Kidney tubule cell (primary cell): ENCODE data around the gene CCDC71L.

Experiments
- DNase-seq: peaks from one replicate; pipeline ENCODE4 v3.0.0-alpha.2; 2018; ENCODE audit warnings: low spot score

The CCDC71L gene

DNA sequence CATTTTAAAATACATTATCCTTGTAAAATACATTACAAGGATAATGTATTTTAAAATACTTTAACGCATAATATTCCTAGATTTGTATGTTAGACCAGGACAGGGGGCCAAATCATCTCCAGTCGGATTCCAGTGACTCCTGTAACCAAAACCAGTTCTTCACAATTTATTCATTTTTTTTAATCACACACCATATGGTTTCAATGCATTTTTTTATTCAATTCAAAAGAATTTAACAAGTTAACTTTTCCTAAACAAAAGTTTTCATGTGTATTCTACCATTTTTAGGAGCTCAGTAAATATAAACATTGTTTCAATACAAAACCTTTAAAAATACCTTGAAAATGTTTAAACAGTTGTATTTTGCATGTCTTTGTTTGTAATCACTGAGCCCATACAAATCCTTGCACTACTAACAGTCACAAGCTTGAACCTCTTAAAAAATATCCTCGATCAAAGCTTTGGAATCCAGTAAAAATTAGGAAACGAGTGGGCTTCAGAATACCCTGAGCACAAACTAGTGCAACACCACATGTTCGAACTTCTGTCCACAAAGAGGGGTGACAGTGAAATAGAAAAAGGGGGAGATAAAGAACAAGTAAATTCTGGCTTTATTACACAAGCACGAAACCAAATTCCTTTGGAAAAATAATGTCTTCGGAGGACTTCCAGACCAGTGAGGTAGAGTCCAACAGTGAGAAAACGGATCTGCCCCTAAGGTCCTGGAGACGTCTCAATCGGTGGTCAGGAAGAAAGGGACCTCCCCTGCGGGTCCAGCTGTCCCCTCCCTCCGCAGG, 1.6 kb downstream of the CCDC71L start:
- DNase-seq = no peak

DNA sequence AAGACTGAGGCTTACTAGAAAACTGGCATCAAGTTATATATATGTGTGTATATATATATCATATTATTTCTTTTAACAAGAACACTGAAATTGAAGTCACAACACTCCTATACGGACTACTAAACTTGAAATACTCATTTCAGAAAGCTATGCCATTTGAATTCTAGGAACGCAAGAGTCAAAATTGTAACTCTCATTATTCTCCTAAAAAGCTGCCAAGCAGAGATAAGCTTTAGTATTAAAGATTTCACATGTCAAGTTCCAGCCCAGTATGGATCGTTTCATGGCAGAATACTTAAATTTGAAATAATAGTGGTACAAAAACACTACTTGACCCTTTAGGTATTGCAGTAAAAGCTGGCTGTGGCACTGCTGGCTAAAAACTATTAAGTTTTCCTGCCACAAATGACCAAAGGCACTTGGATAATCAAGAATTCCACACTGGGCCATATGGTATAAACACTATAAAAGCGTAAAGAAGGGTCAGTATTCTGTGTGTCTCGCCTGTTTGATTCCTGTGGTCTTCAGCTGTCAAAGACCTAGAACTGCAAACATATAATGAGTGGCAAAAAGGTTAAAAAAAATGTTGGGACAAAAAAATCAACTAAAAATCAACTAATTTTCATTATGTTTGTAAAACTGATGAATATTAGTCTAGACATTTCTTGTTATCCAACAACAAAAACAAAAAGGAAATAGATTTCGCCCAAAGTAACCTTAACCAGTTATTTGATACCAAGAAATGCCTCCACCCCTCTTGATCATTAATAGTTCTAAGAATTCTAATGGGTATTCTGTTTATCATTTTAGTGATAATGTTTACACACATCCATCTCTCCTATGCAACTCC, 2.4 kb downstream of the CCDC71L start:
- DNase-seq = no peak

DNA sequence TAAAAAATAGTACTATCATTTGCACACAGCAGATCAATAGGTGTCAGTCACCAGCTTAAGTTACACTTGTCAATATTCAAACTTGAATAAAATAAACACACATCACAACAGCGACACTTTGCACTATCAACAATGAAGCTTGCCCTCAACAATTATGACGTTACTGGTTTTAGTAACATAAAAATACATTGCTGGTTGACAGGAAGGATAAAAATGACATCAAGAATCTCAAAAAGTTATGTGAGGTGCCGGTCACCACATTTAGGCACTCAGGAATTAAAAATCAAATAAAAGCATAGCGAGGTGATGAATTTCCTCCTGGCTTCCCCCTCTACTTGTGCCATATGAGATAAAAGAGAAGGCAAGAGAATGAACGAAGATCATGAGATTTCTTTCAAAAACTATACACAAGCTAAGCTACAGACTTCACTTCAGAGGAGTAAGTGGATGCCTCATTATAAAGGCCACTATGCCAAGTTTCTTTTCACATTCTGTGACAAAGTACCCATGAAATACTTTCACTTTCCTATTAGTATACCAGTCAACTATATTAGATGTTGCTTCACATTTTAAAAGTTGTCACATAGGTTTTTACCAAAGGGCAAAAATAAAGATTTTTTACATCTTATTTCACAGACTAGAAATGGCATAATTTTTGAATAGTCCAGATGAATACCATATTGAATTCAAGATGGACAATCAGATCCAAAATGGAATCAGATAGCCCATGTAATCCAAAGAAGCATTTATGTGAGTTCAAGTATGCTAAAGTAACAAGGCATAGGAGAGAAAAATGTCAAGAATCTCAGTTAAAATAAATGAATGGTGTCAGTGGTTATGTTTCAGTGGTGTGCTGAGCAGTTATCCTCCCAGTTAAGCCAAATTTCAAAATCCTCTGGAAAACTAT, 3.6 kb downstream of the CCDC71L start:
- peak; percentile 29 for DNase-seq

DNA sequence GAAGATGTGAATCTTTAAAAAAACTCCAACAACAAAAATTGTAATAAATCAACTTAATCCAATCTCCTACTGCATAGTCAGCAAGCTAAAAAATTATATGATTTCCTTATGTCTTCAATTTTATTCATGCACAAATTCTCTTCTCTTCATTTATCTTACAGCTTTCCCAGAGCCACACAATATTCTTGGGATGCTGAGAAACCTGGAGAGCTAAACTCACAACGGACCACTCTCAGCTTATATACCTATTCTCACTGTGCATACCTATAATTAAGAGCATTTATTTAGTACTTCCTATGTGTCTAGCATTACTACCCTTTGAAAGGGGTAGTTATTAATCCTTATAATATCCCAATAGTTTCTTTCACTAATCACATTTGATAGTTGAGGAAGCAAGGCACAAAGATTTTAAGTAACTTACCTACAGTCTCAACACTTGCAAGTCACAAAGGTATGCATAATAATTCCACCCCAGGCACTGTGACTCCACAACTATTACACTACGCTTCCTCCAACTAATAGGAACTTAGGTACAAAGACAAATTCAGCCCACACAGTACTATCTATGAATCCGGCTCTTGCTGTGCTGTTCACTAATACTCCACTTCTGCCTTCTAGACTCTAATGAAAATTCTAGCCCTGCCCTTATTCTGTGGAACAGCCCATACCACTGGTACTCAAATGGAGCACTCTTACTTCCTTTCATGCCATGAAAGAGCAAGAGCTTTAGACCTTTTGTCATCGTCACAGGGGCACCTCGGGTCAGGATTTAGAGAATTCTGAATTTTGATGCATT, 5.1 kb downstream of the CCDC71L start:
- no peak for DNase-seq

DNA sequence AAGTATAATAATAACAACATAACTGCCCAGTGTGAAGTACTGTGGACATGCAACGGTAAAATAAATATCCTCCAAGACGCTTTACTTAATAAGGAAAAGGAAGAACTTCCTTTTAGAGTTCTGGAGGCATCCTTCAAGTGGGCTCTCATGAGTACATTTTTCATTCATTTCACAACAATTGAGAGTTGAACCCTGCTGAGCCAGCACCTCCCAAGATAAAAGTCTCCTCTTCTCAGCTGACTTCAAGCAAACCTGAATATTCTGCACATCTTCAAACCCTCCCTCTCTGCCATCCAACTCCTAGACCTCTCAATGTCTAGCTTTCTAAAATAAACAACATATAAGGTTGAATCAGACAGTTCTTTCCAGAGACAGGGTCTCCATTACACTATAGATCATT, 7.5 kb downstream of the CCDC71L start:
- DNase-seq = no peak

DNA sequence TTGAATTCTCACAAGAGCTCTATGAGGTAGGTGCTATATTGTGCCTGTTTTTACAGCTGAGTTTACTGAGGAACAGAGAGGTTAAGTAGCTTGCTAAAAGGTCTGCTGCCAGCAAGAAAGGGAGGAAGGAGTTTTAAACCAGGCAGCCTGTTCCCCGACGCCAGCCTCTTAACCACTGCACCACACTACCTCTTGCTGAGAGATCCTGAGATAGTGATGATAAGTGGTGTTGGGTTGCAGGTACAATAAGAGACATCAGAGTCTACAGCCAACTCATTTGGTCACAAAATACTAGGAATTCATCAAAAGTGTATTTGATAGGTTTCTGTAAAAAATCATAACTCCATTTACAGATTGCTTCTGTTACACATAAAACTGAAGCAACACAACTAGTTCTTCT, 8.0 kb downstream of the CCDC71L start:
- no peak for DNase-seq

DNA sequence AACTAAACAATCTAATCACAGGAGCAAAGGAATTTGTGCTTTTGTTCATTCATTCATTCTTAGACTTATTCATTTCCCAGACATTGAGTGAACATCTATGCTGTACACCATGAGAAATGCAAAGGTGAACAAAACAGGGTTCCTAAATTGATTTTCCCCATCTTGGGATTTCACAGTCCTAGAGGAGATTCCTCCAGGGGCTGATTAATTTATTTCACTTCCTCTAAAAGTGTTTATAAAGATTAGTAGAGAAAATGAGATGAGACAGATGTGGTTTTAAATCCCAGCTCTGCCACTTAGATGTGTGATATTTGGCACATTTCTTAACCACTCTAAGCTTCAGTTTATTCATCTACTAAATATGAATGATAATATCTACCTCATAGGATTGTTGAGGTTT, 8.9 kb downstream of the CCDC71L start:
- no peak for DNase-seq

DNA sequence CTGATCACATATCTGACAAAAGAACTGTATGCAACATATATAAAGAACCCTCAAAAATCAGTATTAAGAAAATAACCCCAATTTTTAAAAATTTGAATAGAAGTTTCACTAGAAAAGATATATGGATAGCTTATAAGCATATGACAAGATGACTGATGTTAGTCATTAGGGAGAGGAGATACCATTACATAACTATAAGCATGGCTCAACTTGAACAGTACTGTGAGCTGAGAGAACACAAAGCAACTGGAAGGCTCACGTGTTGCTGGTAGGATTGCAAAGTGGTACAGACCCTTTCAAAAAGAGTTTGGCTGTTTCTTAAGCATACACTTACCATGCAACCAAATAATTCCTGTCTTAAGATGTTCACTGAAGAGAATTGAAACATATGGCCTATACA, 14.7 kb downstream of the CCDC71L start:
- DNase-seq = no peak

DNA sequence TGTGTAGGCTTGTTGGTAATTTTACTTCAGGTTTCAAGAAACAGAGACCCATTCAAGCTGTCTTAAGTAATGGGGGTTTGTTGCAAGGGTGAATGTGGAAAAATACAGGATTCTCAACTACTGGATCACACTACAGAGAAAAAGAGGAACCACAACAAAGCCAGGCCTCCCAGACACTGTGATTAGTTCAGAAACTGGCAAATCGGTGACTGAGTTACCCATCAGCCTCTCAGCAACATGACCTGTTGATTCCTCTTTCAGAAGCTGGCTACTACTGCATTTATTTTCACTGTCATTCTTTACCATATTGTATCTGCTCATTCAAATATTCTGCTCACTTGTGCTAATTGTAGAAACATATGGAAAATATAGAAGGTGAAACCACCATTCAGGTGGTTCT, 16.0 kb downstream of the CCDC71L start:
- DNase-seq = no peak

DNA sequence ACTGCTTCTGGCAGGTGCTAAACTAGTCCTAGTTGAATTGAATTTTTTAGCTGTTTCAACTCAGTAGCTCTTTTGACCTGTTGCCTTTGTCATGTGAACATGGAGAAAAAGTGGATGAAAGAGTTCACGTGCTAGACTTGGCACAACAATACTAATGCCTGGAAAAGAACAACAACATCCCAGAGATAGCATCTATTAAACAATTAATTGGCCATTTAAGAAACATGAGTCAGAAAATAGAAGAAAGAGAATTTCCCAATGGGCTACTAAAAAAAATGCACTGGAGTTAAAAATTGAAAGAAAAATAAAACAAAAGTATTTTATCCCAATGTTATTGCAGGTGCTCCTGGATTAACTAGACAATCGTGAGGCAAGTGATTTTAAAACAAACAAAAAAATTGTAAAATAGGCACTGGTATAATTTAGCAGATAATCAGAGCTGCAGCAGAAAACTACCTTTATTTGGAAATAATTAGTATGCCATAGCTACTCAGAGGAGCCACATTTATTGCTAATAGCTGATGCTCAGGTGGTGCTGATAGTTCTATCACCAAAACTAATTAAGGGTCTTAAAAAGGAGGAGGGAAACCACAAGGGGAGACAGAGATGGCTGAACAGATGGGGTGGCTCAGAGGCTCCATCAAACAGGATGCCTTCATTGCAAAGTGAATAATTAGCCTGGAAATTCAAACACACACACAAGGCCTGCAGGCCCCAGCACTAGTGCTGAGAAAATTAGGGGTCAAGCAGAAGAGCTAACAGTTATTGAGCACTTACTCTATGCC, 17.6 kb downstream of the CCDC71L start:
- no peak for DNase-seq

DNA sequence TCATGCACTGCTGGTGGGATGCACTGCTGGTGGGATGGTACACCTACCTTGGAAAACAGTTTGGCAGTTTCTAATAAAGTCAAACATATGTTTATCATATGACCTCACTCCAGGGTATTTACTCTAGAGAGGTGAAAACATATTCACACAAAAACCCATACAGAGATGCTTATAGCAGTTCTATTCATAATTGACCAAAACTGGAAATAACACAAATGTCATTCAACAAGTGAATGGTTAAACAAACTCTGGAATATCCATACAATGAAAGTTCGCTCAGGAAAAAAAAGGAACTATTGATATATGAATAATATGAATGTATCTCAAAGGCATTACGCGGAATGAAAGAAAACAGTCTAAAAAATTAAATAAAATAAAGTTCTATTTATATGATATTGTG, 19.5 kb downstream of the CCDC71L start:
- DNase-seq = no peak

DNA sequence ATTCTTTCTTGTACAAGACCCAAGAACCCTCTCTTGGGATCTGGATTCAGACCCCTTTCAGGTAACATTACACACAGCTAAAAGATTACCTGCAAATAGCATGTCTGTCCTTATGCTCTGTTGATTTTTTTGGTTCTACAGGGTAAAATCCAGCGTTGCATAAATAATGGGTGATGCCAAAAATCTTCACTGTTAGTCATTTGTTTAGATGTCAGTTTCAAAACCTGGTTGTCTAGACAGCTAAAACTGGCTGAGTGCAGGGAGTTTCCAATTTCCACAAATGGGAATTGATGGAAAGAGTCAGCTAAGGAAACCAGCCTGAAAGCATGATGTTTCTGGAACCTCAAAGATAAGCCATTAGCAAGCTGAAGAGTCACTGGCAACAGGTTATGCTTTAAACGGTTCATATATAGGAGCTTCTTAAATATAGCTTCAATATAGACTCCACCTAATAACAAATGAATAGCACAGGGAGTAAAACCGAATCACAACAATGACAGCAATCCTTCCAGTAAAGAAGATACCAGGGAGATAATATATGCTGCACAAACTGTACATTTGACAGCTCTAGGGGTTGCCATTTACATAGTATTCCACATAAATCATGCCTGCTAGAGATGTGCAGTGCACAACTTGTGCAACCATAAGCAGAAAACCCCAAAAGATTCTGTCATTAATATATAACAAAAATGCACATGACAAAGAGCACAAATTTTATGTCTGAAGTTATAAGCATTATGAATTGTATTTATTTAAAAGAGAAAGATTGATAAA, 20.4 kb downstream of the CCDC71L start:
- peak; percentile 14 for DNase-seq

DNA sequence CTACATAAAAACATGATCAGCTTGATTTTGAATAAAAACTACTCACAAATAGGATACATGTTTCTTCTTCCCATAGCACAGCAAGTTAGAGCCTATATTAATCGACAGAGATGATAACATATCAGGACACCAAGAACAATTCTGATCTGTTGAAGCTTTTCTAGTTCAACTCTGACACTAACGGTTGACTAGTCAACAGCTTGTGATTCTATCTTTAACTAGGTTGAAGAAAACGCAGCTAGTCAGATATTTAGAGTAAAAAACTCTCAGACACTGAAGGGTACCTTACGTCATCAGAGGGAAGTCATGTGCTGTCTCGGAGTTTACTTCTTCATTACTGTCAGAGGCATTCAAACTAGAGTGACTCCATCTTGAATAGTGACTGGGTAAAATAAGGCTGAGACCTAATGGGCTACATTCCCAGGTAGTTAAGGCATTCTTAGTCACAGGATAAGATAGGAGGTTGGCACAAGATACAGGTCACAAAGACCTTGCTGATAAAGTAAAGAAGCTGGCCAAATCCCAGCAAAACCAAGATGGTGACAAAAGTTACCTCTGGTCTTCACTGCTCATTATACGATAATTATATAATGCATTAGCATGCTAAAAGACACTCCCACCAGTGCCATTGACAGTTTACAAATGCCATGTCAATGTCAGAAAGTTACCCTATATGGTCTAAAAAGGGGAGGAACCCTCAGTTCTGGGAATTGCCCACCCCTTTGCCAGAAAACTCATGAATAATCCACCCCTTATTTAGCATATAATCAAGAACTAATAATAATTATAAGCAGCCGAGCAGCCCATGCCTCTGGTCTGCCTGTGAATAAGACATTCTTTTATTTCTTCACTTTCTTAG, 21.3 kb downstream of the CCDC71L start:
- DNase-seq = no peak

DNA sequence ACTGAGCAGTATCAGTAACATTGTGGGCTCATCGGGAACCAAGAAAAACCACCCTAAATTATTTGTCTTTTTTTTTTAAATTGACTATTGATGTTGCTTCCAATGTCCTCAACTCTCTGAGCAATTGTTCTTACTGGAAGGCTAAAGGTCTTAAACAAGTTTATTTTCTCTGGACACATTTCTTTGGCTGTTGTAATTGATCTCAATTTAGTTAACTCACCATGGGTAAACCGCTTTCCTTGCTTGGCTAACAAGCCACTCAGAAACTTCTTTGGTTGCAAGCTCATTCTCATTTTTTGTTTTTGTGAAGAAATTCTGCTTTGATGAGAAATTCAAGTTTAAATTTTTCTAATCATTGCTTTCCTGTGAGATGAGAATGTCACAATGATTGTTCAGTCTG, 25.5 kb downstream of the CCDC71L start:
- no peak for DNase-seq

DNA sequence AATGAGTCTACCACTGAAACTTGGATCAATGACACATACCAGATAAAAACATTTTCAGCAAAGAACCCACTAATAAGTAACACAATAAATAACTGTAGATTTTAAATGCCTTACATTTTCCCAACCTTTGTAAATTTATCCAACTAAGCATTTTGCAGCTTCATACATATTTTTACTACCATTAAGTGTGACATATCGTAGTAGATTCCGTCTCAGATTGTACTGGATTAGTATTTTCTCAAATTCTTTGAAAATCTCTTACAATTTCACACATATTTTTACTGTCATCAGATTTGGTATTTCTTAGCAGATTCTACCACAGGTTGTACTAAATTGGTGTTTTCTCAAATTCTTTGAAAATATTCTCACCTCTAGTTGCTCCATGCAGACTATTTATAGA, 26.0 kb downstream of the CCDC71L start:
- no peak for DNase-seq

DNA sequence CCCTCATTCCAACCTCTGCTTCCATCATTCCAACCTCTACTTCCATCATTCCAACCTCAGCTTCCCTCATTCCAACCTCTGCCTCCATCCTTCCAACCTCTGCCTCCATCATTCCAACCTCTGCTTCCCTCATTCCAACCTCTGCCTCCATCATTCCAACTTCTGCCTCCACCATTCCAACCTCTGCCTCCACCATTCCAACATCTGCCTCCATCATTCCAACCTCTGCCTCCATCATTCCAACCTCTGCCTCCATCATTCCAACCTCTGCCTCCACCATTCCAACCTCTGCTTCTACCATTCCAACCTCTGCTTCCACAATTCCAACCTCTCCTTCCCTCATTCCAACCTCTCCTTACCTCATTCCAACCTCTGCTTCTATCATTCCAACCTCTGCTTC, 30.3 kb downstream of the CCDC71L start:
- DNase-seq = no peak

DNA sequence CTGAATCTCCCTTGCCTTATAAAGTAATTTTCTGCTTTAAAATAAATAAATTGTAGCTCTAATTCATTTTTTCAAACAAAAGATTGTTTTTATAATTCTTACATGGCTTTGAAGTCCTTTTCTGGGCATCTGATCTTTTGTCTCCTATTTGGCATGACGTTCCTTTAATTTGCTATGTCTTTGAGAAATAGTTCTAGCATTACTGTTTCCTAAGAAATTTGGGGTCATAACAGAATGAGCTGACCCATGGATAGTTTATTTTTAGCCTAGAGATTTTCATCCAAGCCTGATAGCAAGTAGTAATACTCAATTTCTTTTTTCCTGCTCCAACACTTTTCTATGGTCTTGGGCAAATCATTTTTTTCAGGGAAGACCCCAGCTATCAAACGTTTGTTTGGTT, 31.4 kb downstream of the CCDC71L start:
- DNase-seq = no peak

DNA sequence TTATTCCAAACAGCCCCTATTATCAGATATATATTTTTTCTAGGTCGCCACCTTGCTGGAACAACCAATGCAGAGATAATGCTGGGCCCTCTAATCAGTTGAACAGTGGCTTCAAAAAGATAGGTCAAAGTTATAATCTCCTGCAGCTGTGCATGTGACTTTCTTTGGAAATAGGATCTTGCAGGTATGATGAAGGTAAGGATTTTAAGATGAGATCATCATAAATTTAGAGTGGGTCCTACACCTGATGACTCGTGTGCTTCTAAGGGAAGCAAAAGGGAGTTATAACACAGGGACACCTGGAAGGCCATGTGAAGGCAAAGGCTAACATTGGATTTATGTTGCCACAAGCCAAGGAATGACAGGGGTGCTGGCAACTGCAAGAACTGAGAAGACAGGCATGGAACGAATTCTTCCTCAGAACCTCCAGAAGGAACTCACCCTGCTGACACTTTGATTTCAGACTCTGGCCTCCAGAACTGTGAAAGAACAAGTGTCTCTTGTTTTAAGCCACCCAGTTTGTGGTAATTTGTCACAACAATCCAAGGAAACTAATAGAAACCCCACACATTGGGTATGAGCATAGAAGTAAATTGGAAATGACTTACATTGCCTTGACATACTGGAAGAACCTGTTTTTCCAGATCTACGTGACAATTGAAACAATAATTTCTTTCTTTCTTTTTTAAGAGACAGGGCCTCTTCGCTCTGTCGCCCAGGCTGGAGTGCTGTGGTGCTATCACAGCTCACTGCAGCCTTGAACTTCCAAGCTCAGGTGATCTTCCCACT, 34.4 kb downstream of the CCDC71L start:
- DNase-seq = peak; percentile 65
